Measurements from ENCODE around the gene OR51G2. TPM values are rescaled to one million over a fixed set of nuclear protein-coding genes. Genes with fewer than 3 reads are reported as not detected.
"Not testable (repeated sequence)": the region's sequence is repeated elsewhere in the genome, so short reads cannot be mapped to it uniquely, and the experiment has no call there.

Gene OR51G2
- polyA plus RNA-seq (2013, experiment 1 of 4) = not detected
- not detected for polyA plus RNA-seq (2013, experiment 2 of 4)
- polyA plus RNA-seq (2013, experiment 3 of 4) = not detected
- polyA plus RNA-seq (2013, experiment 4 of 4) = not detected

DNA sequence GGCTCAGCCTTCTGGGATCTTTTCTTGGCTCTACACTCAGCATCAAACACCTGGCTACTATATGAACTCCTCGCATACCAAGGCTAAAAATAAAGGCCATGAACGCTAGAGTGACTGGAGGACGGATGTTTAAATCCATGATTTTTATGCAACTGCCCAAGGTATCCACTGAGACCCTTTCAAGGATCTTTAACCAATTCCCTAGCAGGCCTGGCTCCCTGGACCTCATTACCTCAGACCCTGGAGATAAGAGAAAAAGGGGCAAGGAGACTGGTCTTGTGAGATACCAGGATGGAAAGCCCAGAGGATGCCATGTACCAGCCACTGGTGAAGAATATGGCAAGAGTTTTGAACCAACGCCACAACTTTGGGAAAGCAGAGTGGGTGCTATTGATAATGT lies at the start of gene OR51G2:
Gene OR51G2 (minus strand): TSS at position 101 of the 400 bp plus-strand sequence. CDS start 3,687 bp downstream, outside the sequence.
- 96 to 98% methylated on average over 4 of the region's 4 CpGs for WGBS, 2 experiments
- Histone ChIP-seq H3K9me3 (ENCODE audit: control insufficient read depth, low read length) (no peaks in the 10 kb centered on the region), H3K27me3 (ENCODE audit: control insufficient read depth, insufficient read depth, low read length, poor library complexity, severe bottlenecking) (no peaks in the 10 kb centered on the region), H3K36me3 (ENCODE audit: control insufficient read depth, insufficient read depth, low read length) (no peaks in the 10 kb centered on the region), H3K4me3 (ENCODE audit: insufficient read depth, low read depth, low read length) (no peak within 1 kb of the TSS), H3K4me1 (ENCODE audit: control insufficient read depth, insufficient read depth, low read length) (no peaks in the 10 kb centered on the region), H3K27ac (ENCODE audit: insufficient read depth, low read depth, low read length, poor library complexity, severe bottlenecking) (no peak within 1 kb of the TSS)

DNA sequence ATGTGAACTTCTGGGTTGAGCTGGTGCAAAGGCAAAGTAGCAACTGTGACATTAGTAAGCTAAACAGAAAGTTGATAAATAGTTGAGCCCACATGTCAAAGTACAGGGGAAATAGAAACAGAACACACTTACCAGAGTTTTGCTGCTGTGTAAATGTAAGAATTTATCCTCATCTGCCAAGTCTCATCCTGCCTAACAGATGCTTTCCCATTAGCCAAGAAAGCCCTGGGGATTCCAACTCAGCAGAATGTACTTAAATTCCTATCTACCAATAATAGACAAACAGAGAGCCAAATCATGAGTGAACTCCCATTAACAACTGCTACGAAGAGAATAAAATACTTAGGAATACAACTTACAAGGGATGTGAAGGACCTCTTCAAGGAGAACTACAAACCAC lies 43.7 kb upstream of the OR51G2 start:
- Histone ChIP-seq H3K9me3 (ENCODE audit: control insufficient read depth, low read length) (no peaks in the 10 kb centered on the region), H3K27ac (ENCODE audit: insufficient read depth, low read depth, low read length, poor library complexity, severe bottlenecking) (no peak overlapping the region), H3K27me3 (ENCODE audit: control insufficient read depth, insufficient read depth, low read length, poor library complexity, severe bottlenecking) (no peaks in the 10 kb centered on the region), H3K4me3 (ENCODE audit: insufficient read depth, low read depth, low read length) (no peak overlapping the region), H3K36me3 (ENCODE audit: control insufficient read depth, insufficient read depth, low read length) (no peaks in the 10 kb centered on the region), H3K4me1 (ENCODE audit: control insufficient read depth, insufficient read depth, low read length) (no peaks in the 10 kb centered on the region)
- 95% methylated on average over 1 of the region's 1 CpG; no CpG with 5 or more reads in 1 of the 2 experiments for WGBS, 2 experiments

- Histone ChIP-seq H3K27ac (ENCODE audit: insufficient read depth, low read depth, low read length, poor library complexity, severe bottlenecking) (no peak overlapping the region), H3K9me3 (ENCODE audit: control insufficient read depth, low read length) (no peaks in the 10 kb centered on the region), H3K27me3 (ENCODE audit: control insufficient read depth, insufficient read depth, low read length, poor library complexity, severe bottlenecking) (no peaks in the 10 kb centered on the region), H3K4me1 (ENCODE audit: control insufficient read depth, insufficient read depth, low read length) (no peaks in the 10 kb centered on the region), H3K4me3 (ENCODE audit: insufficient read depth, low read depth, low read length) (no peak overlapping the region), H3K36me3 (ENCODE audit: control insufficient read depth, insufficient read depth, low read length) (no peaks in the 10 kb centered on the region)
- WGBS, 2 experiments = 93 to 95% methylated on average over 3 of the region's 3 CpGs
Observed at GRCh38 chr11:4960877-4961276, 41.7 kb upstream of the OR51G2 start.

DNA sequence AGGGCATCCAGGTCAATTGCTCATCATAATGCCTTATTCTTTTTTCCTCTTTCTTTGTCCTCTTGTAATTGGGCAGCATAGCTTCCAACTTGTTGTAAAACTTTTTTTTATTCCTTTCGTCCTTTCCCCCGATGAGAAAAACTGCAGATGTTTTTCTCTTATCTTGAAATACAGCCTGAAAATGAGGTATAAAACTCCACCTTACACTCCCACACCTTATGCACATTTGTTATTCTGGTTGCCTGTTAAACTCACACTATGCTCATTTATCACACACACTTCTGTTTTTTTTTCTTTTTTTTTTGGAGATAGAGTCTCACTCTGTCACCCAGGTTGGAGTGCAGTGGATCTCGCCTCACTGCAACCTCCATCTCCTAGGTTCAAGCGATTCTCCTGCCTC lies 38.2 kb upstream of the OR51G2 start:
- H3K4me3 ChIP-seq (ENCODE audit: insufficient read depth, low read depth, low read length) = no peak overlapping the region

GRCh38 chr11:4955613-4956012 lies 36.5 kb upstream of the OR51G2 start, which contains the start of gene OR51A2:
Gene OR51A2 (minus strand): TSS chr11:4955713. CDS start chr11:4955713, 0 bp downstream.
- H3K27me3 ChIP-seq (ENCODE audit: control insufficient read depth, insufficient read depth, low read length, poor library complexity, severe bottlenecking); H3K36me3 ChIP-seq (ENCODE audit: control insufficient read depth, insufficient read depth, low read length); H3K4me1 ChIP-seq (ENCODE audit: control insufficient read depth, insufficient read depth, low read length); H3K4me3 ChIP-seq (ENCODE audit: insufficient read depth, low read depth, low read length); H3K9me3 ChIP-seq (ENCODE audit: control insufficient read depth, low read length); H3K27ac ChIP-seq (ENCODE audit: insufficient read depth, low read depth, low read length, poor library complexity, severe bottlenecking): not testable (repeated sequence)
- WGBS, 2 experiments = 88 to 89% methylated on average over 2 of the region's 2 CpGs

More for the DNA sequence above, 38.2 kb upstream of the OR51G2 start:
- 89% methylated on average over 4 of the region's 4 CpGs for WGBS, 2 experiments
- H3K27ac ChIP-seq (ENCODE audit: insufficient read depth, low read depth, low read length, poor library complexity, severe bottlenecking) = no peak overlapping the region
- H3K36me3 ChIP-seq (ENCODE audit: control insufficient read depth, insufficient read depth, low read length) = no peaks in the 10 kb centered on the region
- H3K4me1 ChIP-seq (ENCODE audit: control insufficient read depth, insufficient read depth, low read length) = no peaks in the 10 kb centered on the region
- H3K9me3 ChIP-seq (ENCODE audit: control insufficient read depth, low read length) = no peaks in the 10 kb centered on the region
- H3K27me3 ChIP-seq (ENCODE audit: control insufficient read depth, insufficient read depth, low read length, poor library complexity, severe bottlenecking) = no peaks in the 10 kb centered on the region

- Histone ChIP-seq H3K4me3 (ENCODE audit: insufficient read depth, low read depth, low read length) (no peak within 1 kb of the TSS), H3K36me3 (ENCODE audit: control insufficient read depth, insufficient read depth, low read length) (no peaks in the 10 kb centered on the region), H3K27ac (ENCODE audit: insufficient read depth, low read depth, low read length, poor library complexity, severe bottlenecking) (no peak within 1 kb of the TSS), H3K4me1 (ENCODE audit: control insufficient read depth, insufficient read depth, low read length) (no peaks in the 10 kb centered on the region), H3K27me3 (ENCODE audit: control insufficient read depth, insufficient read depth, low read length, poor library complexity, severe bottlenecking) (no peaks in the 10 kb centered on the region), H3K9me3 (ENCODE audit: control insufficient read depth, low read length) (no peaks in the 10 kb centered on the region)
Observed at GRCh38 chr11:4947505-4947904, 28.4 kb upstream of the OR51G2 start, which contains the start of gene OR51A4. Gene OR51A4 (minus strand): TSS chr11:4947605. CDS start chr11:4947100, 505 bp downstream.

GRCh38 chr11:4936745-4937144 lies 17.6 kb upstream of the OR51G2 start:
- WGBS, 2 experiments = 87% methylated on average over 2 of the region's 3 CpGs; no CpG with 5 or more reads in 1 of the 2 experiments

DNA sequence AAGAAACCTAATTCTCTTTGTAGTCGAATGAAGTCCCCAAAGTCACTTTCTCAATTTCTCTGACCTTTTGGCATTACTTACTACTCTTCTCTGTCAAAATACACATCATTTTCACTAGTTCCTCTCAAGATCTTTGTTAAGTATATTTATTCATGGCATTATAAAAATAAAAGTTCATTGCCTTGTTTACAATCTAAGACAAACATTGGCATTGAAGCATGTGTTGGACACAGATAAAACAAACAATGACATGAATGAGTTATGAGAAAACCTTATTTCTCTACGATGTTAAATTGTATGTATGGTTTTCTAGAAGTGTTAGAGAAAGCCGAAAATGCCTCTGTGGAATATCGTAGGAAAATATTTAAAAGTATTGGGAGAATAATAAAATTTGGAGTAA lies 13.6 kb upstream of the OR51G2 start:
- Histone ChIP-seq H3K27ac (ENCODE audit: insufficient read depth, low read depth, low read length, poor library complexity, severe bottlenecking) (no peak overlapping the region), H3K36me3 (ENCODE audit: control insufficient read depth, insufficient read depth, low read length) (no peaks in the 10 kb centered on the region), H3K4me3 (ENCODE audit: insufficient read depth, low read depth, low read length) (no peak overlapping the region), H3K9me3 (ENCODE audit: control insufficient read depth, low read length) (no peaks in the 10 kb centered on the region), H3K4me1 (ENCODE audit: control insufficient read depth, insufficient read depth, low read length) (no peaks in the 10 kb centered on the region), H3K27me3 (ENCODE audit: control insufficient read depth, insufficient read depth, low read length, poor library complexity, severe bottlenecking) (no peaks in the 10 kb centered on the region)
- WGBS, 2 experiments = 93 to 95% methylated on average over 4 of the region's 4 CpGs

More at GRCh38 chr11:4936745-4937144, 17.6 kb upstream of the OR51G2 start:
- H3K4me1 ChIP-seq (ENCODE audit: control insufficient read depth, insufficient read depth, low read length) = no peaks in the 10 kb centered on the region
- H3K36me3 ChIP-seq (ENCODE audit: control insufficient read depth, insufficient read depth, low read length) = no peaks in the 10 kb centered on the region
- H3K4me3 ChIP-seq (ENCODE audit: insufficient read depth, low read depth, low read length) = no peak overlapping the region
- H3K9me3 ChIP-seq (ENCODE audit: control insufficient read depth, low read length) = no peaks in the 10 kb centered on the region
- H3K27ac ChIP-seq (ENCODE audit: insufficient read depth, low read depth, low read length, poor library complexity, severe bottlenecking) = no peak overlapping the region
- H3K27me3 ChIP-seq (ENCODE audit: control insufficient read depth, insufficient read depth, low read length, poor library complexity, severe bottlenecking) = no peaks in the 10 kb centered on the region

DNA sequence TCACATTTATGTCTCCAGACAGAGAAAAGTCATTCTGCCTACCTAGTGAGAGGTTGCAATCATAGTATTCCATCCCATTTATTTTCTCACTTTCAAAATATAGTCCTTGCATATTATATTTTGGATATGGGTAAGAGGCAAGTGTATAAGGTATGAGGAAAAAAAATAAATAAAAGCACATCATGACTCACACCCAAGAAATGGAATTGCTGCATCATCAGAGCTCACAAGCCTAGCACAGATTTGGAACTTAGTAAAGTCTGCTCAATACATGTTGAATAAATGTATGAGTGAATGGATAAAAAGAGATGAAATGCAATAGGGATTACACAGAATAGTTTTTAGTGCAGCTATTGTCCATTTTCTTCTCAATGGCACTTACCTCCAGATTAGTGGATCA lies 7.5 kb upstream of the OR51G2 start:
- no peak overlapping the region for H3K27ac ChIP-seq (ENCODE audit: insufficient read depth, low read depth, low read length, poor library complexity, severe bottlenecking)
- H3K9me3 ChIP-seq (ENCODE audit: control insufficient read depth, low read length) = no peaks in the 10 kb centered on the region
- H3K36me3 ChIP-seq (ENCODE audit: control insufficient read depth, insufficient read depth, low read length) = no peaks in the 10 kb centered on the region
- H3K27me3 ChIP-seq (ENCODE audit: control insufficient read depth, insufficient read depth, low read length, poor library complexity, severe bottlenecking) = no peaks in the 10 kb centered on the region
- no peak overlapping the region for H3K4me3 ChIP-seq (ENCODE audit: insufficient read depth, low read depth, low read length)
- no peaks in the 10 kb centered on the region for H3K4me1 ChIP-seq (ENCODE audit: control insufficient read depth, insufficient read depth, low read length)

- no peaks in the 10 kb centered on the region for H3K9me3 ChIP-seq (ENCODE audit: control insufficient read depth, low read length)
- 91 to 94% methylated on average over 1 of the region's 1 CpG for WGBS, 2 experiments
- no peak within 1 kb of the TSS for H3K4me3 ChIP-seq (ENCODE audit: insufficient read depth, low read depth, low read length)
- no peak within 1 kb of the TSS for H3K27ac ChIP-seq (ENCODE audit: insufficient read depth, low read depth, low read length, poor library complexity, severe bottlenecking)
- no peaks in the 10 kb centered on the region for H3K4me1 ChIP-seq (ENCODE audit: control insufficient read depth, insufficient read depth, low read length)
- H3K27me3 ChIP-seq (ENCODE audit: control insufficient read depth, insufficient read depth, low read length, poor library complexity, severe bottlenecking) = no peaks in the 10 kb centered on the region
- no peaks in the 10 kb centered on the region for H3K36me3 ChIP-seq (ENCODE audit: control insufficient read depth, insufficient read depth, low read length)
Observed at GRCh38 chr11:4924239-4924638, 5.1 kb upstream of the OR51G2 start, which contains the start of gene OR51G1. Gene OR51G1 (minus strand): TSS chr11:4924339. CDS start chr11:4924339, 0 bp downstream.
